Measurements from ENCODE around the gene FIGN. TPM values are rescaled to one million over a fixed set of nuclear protein-coding genes. Genes with fewer than 3 reads are reported as not detected.

FIGN gene
- total and polyA plus RNA-seq, 9 of the 15 experiments (the other 6 are each of a cell fraction or from before 2014, with no cell fraction given), result 0.02 TPM; not detected in 8

DNA sequence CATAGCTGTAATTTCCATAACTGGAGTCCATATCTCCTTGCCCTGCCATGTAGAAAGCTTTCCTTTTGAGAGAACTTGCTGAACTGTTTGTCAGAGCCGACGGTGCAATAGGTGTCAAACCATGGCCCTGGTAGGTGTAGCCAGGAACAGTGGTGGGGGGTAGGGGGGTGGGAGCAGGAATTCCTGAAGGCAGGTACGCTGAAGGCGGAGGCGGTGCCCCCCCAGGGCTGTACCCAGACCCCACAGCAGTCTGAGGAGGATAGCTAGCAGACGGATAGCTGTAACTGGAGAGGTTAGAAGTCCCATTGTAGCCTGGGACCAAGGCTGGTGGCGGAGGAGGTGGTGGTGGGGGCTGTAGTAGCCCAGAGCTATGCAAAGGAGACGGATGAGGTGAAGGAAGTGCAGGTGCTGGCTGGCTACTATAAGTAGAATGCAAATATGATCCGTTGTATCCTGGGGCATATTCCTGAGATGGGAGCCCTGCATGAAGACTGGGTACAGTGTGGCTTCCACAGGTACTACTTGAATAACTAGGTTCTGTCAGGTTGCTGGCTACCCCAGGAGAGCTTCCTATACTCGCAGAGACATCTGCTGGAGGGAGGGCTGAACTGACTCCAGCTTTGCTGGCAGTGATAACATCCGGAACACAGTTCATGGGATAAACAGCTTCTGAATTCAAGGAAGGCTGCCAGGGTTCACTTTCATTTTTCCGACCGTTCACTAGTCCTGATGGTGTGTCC, 124.8 kb downstream of the FIGN start (continued):
- TF ChIP-seq ID3 (CRISPR knock-in tag; IDR thresholded peaks at IDR 0.05), result no peak
- no peak for TF ChIP-seq ID3 (tag; IDR thresholded peaks at IDR 0.05)
- no peak for TF ChIP-seq POLR3A (IDR thresholded peaks at IDR 0.05; ENCODE audit: borderline replicate concordance, extremely low read depth, insufficient read depth, insufficient read length)
- no peak for TF ChIP-seq NR0B1 (IDR thresholded peaks at IDR 0.05; ENCODE audit: partially characterized antibody)
- no peak for TF ChIP-seq SETDB1 (IDR thresholded peaks at IDR 0.05; ENCODE audit: low read length)
- no peak for TF ChIP-seq SRSF9 (IDR thresholded peaks at IDR 0.05; ENCODE audit: borderline replicate concordance, low read depth, low read length)
- TF ChIP-seq DMBX1 (CRISPR knock-in tag; IDR thresholded peaks at IDR 0.05; ENCODE audit: borderline replicate concordance), result no peak
- TF ChIP-seq CBX1 (IDR thresholded peaks at IDR 0.05; ENCODE audit: low read depth), result no peak
- no peak for TF ChIP-seq HOMEZ (CRISPR knock-in tag; IDR thresholded peaks at IDR 0.05)
- TF ChIP-seq SRF (CRISPR knock-in tag; IDR thresholded peaks at IDR 0.05), result no peak
- TF ChIP-seq ZBTB1 (CRISPR knock-in tag; IDR thresholded peaks at IDR 0.05; ENCODE audit: borderline replicate concordance, low read depth), result no peak
- TF ChIP-seq PKNOX1 (IDR thresholded peaks at IDR 0.05), result no peak
- no peak for TF ChIP-seq MTA1 (IDR thresholded peaks at IDR 0.05; ENCODE audit: borderline replicate concordance)

Measured in K562 (cell line).